C4-2B (cell line): ENCODE measurements around the gene CFAP99.

Source experiments
- H3K27ac ChIP-seq: fragments of 450-650 bp; 2 replicates; pipeline ENCODE4 v1.5.1; 2017
- CTCF ChIP-seq: fragments of 450-650 bp; conservative IDR thresholded peaks from 2 replicates; pipeline ENCODE4 v1.5.1; 2017; ENCODE audit warnings: mild to moderate bottlenecking
- ZFX ChIP-seq: fragments of 450-650 bp; IDR thresholded peaks from 2 replicates; pipeline ENCODE4 v1.6.1; 2017

The CFAP99 gene

GRCh38 chr4:2472187-2472586 is 53.4 kb downstream of the CFAP99 start:
- TF ChIP-seq ZFX (no peak), CTCF (no peak)
- no peak overlapping the region for H3K27ac ChIP-seq

GRCh38 chr4:2478229-2478628 is 59.5 kb downstream of the CFAP99 start:
- no peak overlapping the region for H3K27ac ChIP-seq
- no peak for TF ChIP-seq ZFX
- no peak for TF ChIP-seq CTCF

GRCh38 chr4:2480649-2481048 is 61.9 kb downstream of the CFAP99 start:
- TF ChIP-seq ZFX (no peak), CTCF (no peak)
- H3K27ac ChIP-seq: no peak overlapping the region

GRCh38 chr4:2482192-2482591 is 63.4 kb downstream of the CFAP99 start:
- peak overlapping the region; percentile 67 for H3K27ac ChIP-seq
- no peak for TF ChIP-seq ZFX
- no peak for TF ChIP-seq CTCF

GRCh38 chr4:2482693-2483092 is 63.9 kb downstream of the CFAP99 start:
- TF ChIP-seq ZFX: no peak
- TF ChIP-seq CTCF: no peak
- peak overlapping the region; percentile 67 for H3K27ac ChIP-seq

GRCh38 chr4:2483237-2483636 is 64.5 kb downstream of the CFAP99 start:
- TF ChIP-seq CTCF: no peak
- TF ChIP-seq ZFX: no peak
- H3K27ac ChIP-seq: peak overlapping the region; percentile 67

- TF ChIP-seq CTCF (no peak), ZFX (no peak)
- no peak overlapping the region; the same call in 1 of the 2 replicates for H3K27ac ChIP-seq
These were observed 65.4 kb downstream of the CFAP99 start for GRCh38 chr4:2484185-2484584.

GRCh38 chr4:2484993-2485392 is 66.2 kb downstream of the CFAP99 start:
- TF ChIP-seq CTCF (no peak), ZFX (no peak)

More at GRCh38 chr4:2484993-2485392, 66.2 kb downstream of the CFAP99 start:
- peak overlapping the region; percentile 56 for H3K27ac ChIP-seq
